PC-3 (cell line): Measurements from ENCODE around the gene TOP2A. TPM values are rescaled to one million over a fixed set of nuclear protein-coding genes. Genes with fewer than 3 reads are reported as not detected.

Experiments used
- ATAC-seq: fragments of 200-7000 bp; cut with Tn5 transposase; 2 replicates; pipeline ENCODE4 v1.9.1; 2020; ENCODE audit warnings: mild to moderate bottlenecking, moderate library complexity
- BruUV-seq: library from RNA; stranded (reverse); fragments of 400-500 nt; replicated peaks from 2 replicates; lab custom pipeline; 2021; lab: Mats Ljungman, UMichigan
- CTCF ChIA-PET: fragments of 300-600 bp; sonication (Branson Sonifier 250); formaldehyde crosslinking; loops from one replicate; lab custom pipeline; 2022; ENCODE audit warnings: antibody characterized with exemption; lab: Charles Lee
- POLR2A ChIA-PET: fragments of 300-600 bp; sonication (Branson Sonifier 250); formaldehyde crosslinking; loops from one replicate; lab custom pipeline; 2022; ENCODE audit warnings: antibody characterized with exemption; ENCODE audit not compliant: unreplicated experiment; lab: Charles Lee
- DNase-seq: peaks from one replicate; pipeline ENCODE4 v3.0.0-alpha.2; 2015
- H2AFZ ChIP-seq: fragments of 300-600 bp; sonication (generic); 2 replicates; pipeline ENCODE4 v1.6.0; 2016; ENCODE audit warnings: antibody characterized with exemption, low read length
- H3F3A ChIP-seq: fragments of 300-600 bp; sonication (generic); one replicate; pipeline ENCODE4 v1.6.0; 2017; ENCODE audit warnings: antibody characterized with exemption, low read length, control low read depth, mild to moderate bottlenecking; ENCODE audit not compliant: unreplicated experiment
- H3K27ac ChIP-seq: fragments of 300-600 bp; sonication (generic); 2 replicates; pipeline ENCODE4 v1.5.1; 2016; ENCODE audit warnings: mild to moderate bottlenecking, low read length
- H3K27me3 ChIP-seq: fragments of 300-600 bp; sonication (generic); 2 replicates; pipeline ENCODE4 v1.6.1; 2016; ENCODE audit warnings: low read length, mixed read lengths
- H3K36me3 ChIP-seq: fragments of 300-600 bp; sonication (generic); 2 replicates; pipeline ENCODE4 v1.6.1; 2016; ENCODE audit warnings: low read depth, mixed run types, low read length, mixed read lengths
- H3K4me1 ChIP-seq: fragments of 300-600 bp; sonication (generic); 2 replicates; pipeline ENCODE4 v1.5.1; 2016; ENCODE audit warnings: low read length; ENCODE audit not compliant: insufficient read depth
- H3K4me2 ChIP-seq: fragments of 300-600 bp; sonication (generic); 2 replicates; pipeline ENCODE4 v1.6.0; 2016; ENCODE audit warnings: low read length
- H3K4me3 ChIP-seq: fragments of 300-600 bp; sonication (generic); 2 replicates; pipeline ENCODE4 v1.5.1; 2016; ENCODE audit warnings: mild to moderate bottlenecking, low read length, mixed read lengths
- H3K79me2 ChIP-seq: fragments of 300-600 bp; sonication (generic); 2 replicates; pipeline ENCODE4 v1.6.1; 2017; ENCODE audit warnings: low read length, mixed read lengths
- H3K9ac ChIP-seq: fragments of 300-600 bp; sonication (generic); 2 replicates; pipeline ENCODE4 v1.6.0; 2016; ENCODE audit warnings: mild to moderate bottlenecking, low read length
- H3K9me2 ChIP-seq: fragments of 300-600 bp; sonication (generic); replicated peaks from 2 replicates; pipeline ENCODE4 v1.6.1; 2016; ENCODE audit warnings: mixed run types, low read length, mixed read lengths
- H3K9me3 ChIP-seq: fragments of 300-600 bp; sonication (generic); 2 replicates; pipeline ENCODE4 v1.6.1; 2016; ENCODE audit warnings: low read length, mixed read lengths
- H4K20me1 ChIP-seq: fragments of 300-600 bp; sonication (generic); 2 replicates; pipeline ENCODE4 v1.6.1; 2016; ENCODE audit warnings: low read length, mixed read lengths
- EZH2 ChIP-seq: fragments of 300-600 bp; sonication (generic); IDR thresholded peaks from one replicate; pipeline ENCODE4 v1.6.1; 2017; ENCODE audit warnings: antibody characterized with exemption, mild to moderate bottlenecking, low read length; ENCODE audit not compliant: unreplicated experiment
- EZH2phosphoT487 ChIP-seq: fragments of 300-600 bp; sonication (generic); IDR thresholded peaks from 2 replicates; pipeline ENCODE4 v1.6.1; 2018; ENCODE audit warnings: mild to moderate bottlenecking, antibody characterized with exemption, low read length, borderline replicate concordance
- intact Hi-C: fragments of 100-400 bp; cut with micrococcal nuclease; formaldehyde crosslinking; loops from 2 replicates; pipeline ENCODE4 v1.9.0; 2023
- total RNA-seq: library from RNA; depleted of rRNA; stranded (reverse); fragments of >200 nt; gene quantifications from 2 replicates; pipeline ENCODE4 v1.2.3, GENCODE V29; 2014
- TF ChIP-seq, protein P1 (sequence below): fragments of 300-600 bp; sonication (generic); conservative IDR thresholded peaks from 2 replicates; pipeline ENCODE4 v1.5.1; 2017; ENCODE audit warnings: antibody characterized with exemption, low read depth, mild to moderate bottlenecking, low read length

The TOP2A gene
- total RNA-seq, 1 experiment from 2014 or later = 104 TPM

DNA sequence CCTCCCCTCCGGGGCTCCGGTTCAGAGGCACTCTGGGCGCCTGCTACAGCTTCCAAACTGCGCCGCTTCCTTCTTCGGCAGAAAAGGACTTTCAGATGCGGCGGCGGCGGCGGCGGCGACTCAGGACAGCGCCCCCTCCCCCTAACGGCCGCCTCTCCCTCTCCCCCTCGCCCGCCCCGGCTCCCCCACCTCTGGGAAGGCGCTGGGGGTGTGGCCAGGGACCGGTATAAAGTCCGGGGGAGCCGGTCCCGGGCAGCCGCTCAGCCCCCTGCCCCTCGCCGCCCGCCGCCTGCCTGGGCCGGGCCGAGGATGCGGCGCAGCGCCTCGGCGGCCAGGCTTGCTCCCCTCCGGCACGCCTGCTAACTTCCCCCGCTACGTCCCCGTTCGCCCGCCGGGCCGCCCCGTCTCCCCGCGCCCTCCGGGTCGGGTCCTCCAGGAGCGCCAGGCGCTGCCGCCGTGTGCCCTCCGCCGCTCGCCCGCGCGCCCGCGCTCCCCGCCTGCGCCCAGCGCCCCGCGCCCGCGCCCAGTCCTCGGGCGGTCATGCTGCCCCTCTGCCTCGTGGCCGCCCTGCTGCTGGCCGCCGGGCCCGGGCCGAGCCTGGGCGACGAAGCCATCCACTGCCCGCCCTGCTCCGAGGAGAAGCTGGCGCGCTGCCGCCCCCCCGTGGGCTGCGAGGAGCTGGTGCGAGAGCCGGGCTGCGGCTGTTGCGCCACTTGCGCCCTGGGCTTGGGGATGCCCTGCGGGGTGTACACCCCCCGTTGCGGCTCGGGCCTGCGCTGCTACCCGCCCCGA lies 25.7 kb upstream of the TOP2A start, which contains the start of gene IGFBP4:
Gene IGFBP4, plus strand, starts transcription at position 255 of the 792 bp plus-strand sequence. Its CDS starts 286 bp downstream, at position 541.
- POLR2A ChIA-PET = no interaction called here
- H3K36me3 ChIP-seq = no peaks in the 10 kb centered on the region
- TF ChIP-seq EZH2phosphoT487 (no peak), EZH2 (no peak)
- TF ChIP-seq, protein P1, sequence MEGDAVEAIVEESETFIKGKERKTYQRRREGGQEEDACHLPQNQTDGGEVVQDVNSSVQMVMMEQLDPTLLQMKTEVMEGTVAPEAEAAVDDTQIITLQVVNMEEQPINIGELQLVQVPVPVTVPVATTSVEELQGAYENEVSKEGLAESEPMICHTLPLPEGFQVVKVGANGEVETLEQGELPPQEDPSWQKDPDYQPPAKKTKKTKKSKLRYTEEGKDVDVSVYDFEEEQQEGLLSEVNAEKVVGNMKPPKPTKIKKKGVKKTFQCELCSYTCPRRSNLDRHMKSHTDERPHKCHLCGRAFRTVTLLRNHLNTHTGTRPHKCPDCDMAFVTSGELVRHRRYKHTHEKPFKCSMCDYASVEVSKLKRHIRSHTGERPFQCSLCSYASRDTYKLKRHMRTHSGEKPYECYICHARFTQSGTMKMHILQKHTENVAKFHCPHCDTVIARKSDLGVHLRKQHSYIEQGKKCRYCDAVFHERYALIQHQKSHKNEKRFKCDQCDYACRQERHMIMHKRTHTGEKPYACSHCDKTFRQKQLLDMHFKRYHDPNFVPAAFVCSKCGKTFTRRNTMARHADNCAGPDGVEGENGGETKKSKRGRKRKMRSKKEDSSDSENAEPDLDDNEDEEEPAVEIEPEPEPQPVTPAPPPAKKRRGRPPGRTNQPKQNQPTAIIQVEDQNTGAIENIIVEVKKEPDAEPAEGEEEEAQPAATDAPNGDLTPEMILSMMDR = peak; percentile 38
- intact Hi-C loops = loop anchor here (10.0 kb wide), 1 partner anchor 121 kb away; the partner anchor contains the start of gene CCR7
- H3K9me3 ChIP-seq = no peaks in the 10 kb centered on the region
- H3K4me3 ChIP-seq = peak within 1 kb of the TSS; percentile 93
- BruUV-seq = no TSS peak
- no peaks in the 10 kb centered on the region for H3F3A ChIP-seq
- no peaks in the 10 kb centered on the region for H3K27me3 ChIP-seq
- no peak within 1 kb of the TSS for H3K27ac ChIP-seq
- H3K9me2 ChIP-seq = no peaks in the 10 kb centered on the region
- peaks cover 15% of the 10 kb centered on the region for H3K4me1 ChIP-seq
- peaks cover 48% of the 10 kb centered on the region for H3K79me2 ChIP-seq
- peak within 1 kb of the TSS; percentile 92 for H3K4me2 ChIP-seq
- CTCF ChIA-PET = interaction anchor here (0.5 to 1.2 kb wide), 4 partner anchors 10 to 252 kb away, joined by 3 to 8 read pairs (median 6); no protein-coding TSS in a partner anchor
- H2AFZ ChIP-seq = peak within 1 kb of the TSS; percentile 67; the same call in 1 of the 2 replicates
- ATAC-seq (peak; percentile 60), DNase-seq (peak; percentile 62)
- H4K20me1 ChIP-seq = peaks cover 8% of the 10 kb centered on the region; the same call in 1 of the 2 replicates
- H3K9ac ChIP-seq = peak within 1 kb of the TSS; percentile 72

DNA sequence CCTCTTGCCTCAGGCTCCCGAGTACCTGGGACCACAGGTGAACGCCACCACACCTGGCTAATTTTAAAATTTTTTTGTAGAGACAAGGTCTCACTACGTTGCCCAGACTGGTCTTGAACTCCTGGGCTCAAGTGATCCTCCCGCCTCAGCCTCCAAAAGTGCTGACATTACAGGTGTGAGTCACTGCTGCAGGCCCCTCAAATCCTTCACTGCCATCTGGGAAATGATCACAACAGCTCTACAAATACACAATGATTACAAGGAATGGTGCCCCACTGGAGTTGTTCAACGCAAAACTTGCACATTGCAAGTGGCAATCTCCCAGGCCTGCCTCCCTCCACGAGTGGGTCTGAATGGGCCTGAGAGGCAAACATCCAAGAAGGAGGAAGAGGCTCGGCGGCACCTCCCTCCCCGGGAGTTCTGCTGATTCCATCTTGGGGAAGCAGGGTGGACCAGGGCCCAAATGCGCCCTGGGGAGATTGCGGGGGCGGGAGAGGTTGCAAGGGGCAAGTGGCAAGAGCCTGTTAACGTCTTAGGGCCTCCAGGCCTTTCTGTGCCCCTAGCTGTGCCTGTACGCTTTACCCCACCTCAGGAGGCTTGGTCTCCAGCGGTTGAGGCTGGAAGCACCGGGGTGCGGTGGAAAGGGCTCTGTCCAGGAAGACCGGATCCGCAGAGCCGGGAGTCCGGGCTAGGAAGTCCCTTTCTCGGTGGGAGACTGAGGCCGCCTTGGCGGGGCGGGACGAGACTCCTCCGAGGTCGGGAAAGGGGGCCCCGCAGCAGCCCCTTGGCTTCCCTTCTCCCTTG lies 24.9 kb upstream of the TOP2A start:
- H3F3A ChIP-seq = no peaks in the 10 kb centered on the region
- no peaks in the 10 kb centered on the region for H3K9me2 ChIP-seq
- no peak for DNase-seq
- POLR2A ChIA-PET = no interaction called here
- H3K4me2 ChIP-seq = peak overlapping the region; percentile 92
- peak overlapping the region; percentile 93 for H3K4me3 ChIP-seq
- H4K20me1 ChIP-seq = peaks cover 8% of the 10 kb centered on the region; the same call in 1 of the 2 replicates
- CTCF ChIA-PET = interaction anchor here (1.1 to 1.2 kb wide), 2 partner anchors 10 to 91 kb away, joined by 3 read pairs; no protein-coding TSS in a partner anchor
- no peaks in the 10 kb centered on the region for H3K27me3 ChIP-seq
- TF ChIP-seq EZH2 (no peak), EZH2phosphoT487 (no peak)
- TF ChIP-seq, protein P1 = no peak
- peak overlapping the region; percentile 67; the same call in 1 of the 2 replicates for H2AFZ ChIP-seq
- no peaks in the 10 kb centered on the region for H3K36me3 ChIP-seq
- intact Hi-C loops = loop anchor here (10.0 kb wide), 1 partner anchor 122 kb away; the partner anchor contains the start of gene CCR7
- H3K9ac ChIP-seq = peak overlapping the region; percentile 22; the same call in 1 of the 2 replicates
- peaks cover 13% of the 10 kb centered on the region for H3K4me1 ChIP-seq
- H3K9me3 ChIP-seq = no peaks in the 10 kb centered on the region
- no TSS peak for BruUV-seq
- peaks cover 40% of the 10 kb centered on the region for H3K79me2 ChIP-seq
- H3K27ac ChIP-seq = no peak overlapping the region
- ATAC-seq = no peak
